HG03280 (cell line): ENCODE data around the gene FCRL3.
"Not testable (repeated sequence)": the region's sequence is repeated elsewhere in the genome, so short reads cannot be mapped to it uniquely, and the experiment has no call there.

Source experiments
- ATAC-seq: cut with Tn5 transposase; IDR thresholded peaks from one replicate; pipeline ENCODE4 v1.9.1; 2021; ENCODE audit warnings: mild to moderate bottlenecking, moderate library complexity; ENCODE audit not compliant: unreplicated experiment

Gene FCRL3

GRCh38 chr1:157700732-157701131 is at the start of gene FCRL3:
FCRL3 (minus strand) TSS chr1:157700769; CDS start chr1:157700489, 280 bp downstream.
- ATAC-seq: no peak

- ATAC-seq: no peak
Measured at GRCh38 chr1:157748262-157748817, 47.8 kb upstream of the FCRL3 start.

DNA sequence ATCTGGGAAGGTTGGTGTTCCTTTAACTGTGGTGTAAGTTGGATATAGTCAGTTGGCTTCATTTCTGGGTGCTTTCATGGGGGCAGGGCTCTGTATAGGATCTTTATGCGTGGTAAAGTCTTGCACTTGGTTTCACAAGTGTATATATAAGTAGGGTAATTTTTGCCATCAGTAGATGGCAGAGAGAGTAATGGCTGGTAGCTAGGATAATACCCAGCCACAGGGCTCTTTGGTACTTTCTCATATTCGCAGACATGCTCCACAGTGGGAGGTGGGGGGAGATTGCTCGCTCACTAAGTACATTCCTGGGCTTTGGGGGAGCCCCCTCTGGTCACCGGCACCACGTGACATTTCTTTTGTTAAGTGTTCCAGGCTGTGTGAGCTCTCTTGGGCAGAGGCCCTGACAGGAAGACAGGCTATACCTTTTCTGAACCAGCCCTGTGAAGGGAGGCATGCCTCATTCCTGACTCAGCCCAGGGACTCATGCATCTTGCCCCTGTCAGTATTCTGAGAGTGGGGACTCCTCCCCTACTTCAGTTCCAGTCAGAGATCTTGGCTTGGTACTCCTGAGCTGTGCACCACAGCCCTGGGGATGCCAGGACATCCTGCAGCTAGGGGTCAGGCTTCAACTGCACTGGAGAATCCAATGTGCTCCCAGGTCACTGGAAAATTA is 38.8 kb upstream of the FCRL3 start:
- no peak for ATAC-seq

- ATAC-seq: not testable (repeated sequence)
Measured at GRCh38 chr1:157735991-157736390, 35.4 kb upstream of the FCRL3 start.

GRCh38 chr1:157734321-157734720 is 33.8 kb upstream of the FCRL3 start:
- no peak for ATAC-seq

- ATAC-seq: no peak
Measured at GRCh38 chr1:157732755-157733154, 32.2 kb upstream of the FCRL3 start.

GRCh38 chr1:157725221-157725577 is 24.6 kb upstream of the FCRL3 start:
- ATAC-seq: no peak

DNA sequence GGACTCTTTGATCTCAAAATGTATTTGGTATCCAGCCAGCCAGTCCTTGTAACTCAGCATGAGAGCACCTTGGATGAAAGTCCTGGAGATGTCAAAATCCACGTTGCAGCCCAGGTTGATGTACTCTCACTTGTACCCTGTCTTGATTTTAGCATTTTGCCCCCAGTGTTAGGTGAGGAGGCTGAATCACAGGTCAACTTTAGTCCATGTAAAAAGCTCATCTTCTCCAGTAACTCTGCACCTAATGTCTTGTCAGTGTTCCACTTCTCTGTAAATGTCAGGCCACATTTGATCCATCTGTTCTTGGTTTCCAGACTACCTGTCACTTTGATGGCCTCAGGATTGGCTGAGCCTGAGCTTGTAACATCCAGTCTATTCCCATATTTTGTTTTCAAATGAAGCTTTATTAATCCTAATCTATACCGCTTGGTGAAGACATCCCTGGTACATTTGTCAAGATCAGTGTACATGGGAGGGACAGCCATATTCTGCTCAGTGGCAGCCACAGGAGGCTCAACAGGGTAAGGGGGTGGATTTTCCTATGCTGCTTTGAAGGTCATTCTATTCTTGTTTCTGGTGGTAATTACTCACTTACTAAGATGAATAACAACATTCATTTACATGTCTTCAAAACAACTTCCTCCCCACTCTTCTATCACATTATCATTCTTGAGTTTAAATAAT is 24.1 kb upstream of the FCRL3 start:
- no peak for ATAC-seq

GRCh38 chr1:157723157-157723556 is 22.6 kb upstream of the FCRL3 start:
- no peak for ATAC-seq

DNA sequence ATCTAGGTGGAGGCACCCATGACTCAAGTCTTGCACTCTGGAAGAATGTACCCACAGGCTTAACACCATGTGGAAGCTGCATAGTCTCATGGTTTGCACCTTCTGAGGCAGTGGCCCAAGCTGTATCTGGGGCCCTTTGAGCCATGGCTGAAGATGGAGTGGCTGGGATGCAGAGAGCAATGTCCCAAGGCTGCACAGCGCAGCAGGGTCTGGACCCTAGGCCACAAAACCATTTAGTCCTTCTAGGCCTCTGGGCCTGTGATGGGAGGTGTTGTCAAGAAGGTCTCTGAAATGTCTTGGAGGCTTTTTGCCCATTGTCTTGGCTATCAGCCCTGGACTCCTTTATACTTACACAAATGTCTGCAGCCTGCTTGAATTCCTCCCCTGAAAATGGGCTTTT is 21.4 kb upstream of the FCRL3 start:
- no peak for ATAC-seq

- no peak for ATAC-seq
Measured at GRCh38 chr1:157715736-157716135, 15.2 kb upstream of the FCRL3 start.

GRCh38 chr1:157711802-157712201 is 11.2 kb upstream of the FCRL3 start:
- no peak for ATAC-seq

- ATAC-seq: no peak
Measured at GRCh38 chr1:157704878-157705277, 4.3 kb upstream of the FCRL3 start.

DNA sequence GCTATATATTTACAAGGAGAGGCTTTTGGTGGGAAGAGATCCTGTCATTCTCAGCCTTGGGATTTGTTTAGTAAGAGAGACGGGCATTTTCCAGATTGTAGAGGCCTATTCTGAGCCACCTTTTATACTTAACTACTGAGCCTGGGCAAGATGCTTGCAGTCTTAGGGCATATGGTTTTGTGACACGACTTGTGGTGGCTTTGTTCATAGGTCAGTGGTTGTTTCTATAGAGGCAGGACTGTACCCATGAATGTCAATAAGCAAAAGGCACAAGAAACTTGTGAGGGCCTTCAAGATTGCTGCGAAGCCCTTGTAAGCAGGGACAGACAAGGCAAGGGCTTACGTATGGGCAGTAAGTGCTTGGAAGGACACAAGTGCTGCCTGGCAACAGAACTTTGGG is 3.4 kb upstream of the FCRL3 start:
- no peak for ATAC-seq

GRCh38 chr1:157702308-157702825 is 1.8 kb upstream of the FCRL3 start:
- no peak for ATAC-seq

- ATAC-seq: no peak
Measured at GRCh38 chr1:157700305-157700704, 264 bp downstream of the FCRL3 start.

DNA sequence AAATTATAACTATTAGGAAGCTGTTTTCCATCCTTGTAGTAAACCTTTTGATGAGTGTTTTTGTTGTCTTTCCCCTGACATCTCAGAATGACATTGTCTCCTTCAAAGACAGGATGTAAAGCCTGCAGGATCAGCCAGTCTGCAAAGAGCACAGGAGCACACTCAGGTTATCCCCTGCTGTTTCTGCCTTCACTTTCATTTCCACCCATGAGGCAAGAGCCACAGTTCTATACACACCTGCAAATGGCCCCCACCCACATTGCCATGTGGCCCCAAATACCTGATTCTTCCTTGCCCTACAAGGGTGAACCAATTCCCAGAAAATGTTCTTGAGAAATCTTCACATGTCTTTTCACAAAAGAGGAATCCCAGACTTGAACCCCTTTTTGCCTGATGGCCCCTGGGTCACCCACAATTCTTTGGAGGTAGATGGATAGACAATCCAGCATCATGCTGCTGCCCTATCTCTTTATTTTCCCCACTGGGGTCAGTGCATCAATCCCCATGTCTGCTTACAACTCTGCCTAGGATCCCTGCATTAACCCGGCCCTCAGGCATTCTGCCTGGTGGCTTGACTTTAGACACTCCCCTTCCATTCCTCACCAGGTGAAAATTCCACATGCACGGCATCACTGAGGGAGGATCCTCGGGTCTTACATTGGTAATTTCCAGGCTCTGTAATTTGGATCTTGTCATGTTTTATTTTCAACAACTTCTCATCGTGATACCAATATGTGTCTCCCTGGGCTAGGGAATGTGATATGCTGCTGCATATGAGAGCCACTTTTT is 2.6 kb downstream of the FCRL3 start:
- ATAC-seq: no peak

- no peak for ATAC-seq
Measured at GRCh38 chr1:157696966-157697628, 3.5 kb downstream of the FCRL3 start.

- no peak for ATAC-seq
Measured at GRCh38 chr1:157695417-157695816, 5.2 kb downstream of the FCRL3 start.

GRCh38 chr1:157691285-157691920 is 9.2 kb downstream of the FCRL3 start:
- no peak for ATAC-seq
